Prostate gland (tissue), 2 donors: ENCODE data around the gene WDR1.

Experiments used
- POLR2A ChIP-seq: fragments of 450-650 bp; IDR thresholded peaks from one replicate; pipeline ENCODE4 v1.6.1; 2016; ENCODE audit warnings: antibody characterized with exemption, mild to moderate bottlenecking
- POLR2AphosphoS5 ChIP-seq: sonication (generic); formaldehyde crosslinking; IDR thresholded peaks from one replicate; pipeline ENCODE4 v1.6.1; 2017; ENCODE audit warnings: antibody characterized with exemption
- TF ChIP-seq, protein P1 (sequence below), 4 experiments: fragments of 200-600 bp in 2 of 4; fragments of 450-650 bp in 2 of 4; sonication (generic) in 2 of 4; IDR thresholded peaks; 1 replicate in 3 of 4; 2 replicates in 1 of 4; pipeline ENCODE4 v1.5.1; 2016 to 2019; ENCODE audit warnings: antibody characterized with exemption in 4 of 4, mild to moderate bottlenecking in 2 of 4, moderate library complexity in 2 of 4

DNA sequence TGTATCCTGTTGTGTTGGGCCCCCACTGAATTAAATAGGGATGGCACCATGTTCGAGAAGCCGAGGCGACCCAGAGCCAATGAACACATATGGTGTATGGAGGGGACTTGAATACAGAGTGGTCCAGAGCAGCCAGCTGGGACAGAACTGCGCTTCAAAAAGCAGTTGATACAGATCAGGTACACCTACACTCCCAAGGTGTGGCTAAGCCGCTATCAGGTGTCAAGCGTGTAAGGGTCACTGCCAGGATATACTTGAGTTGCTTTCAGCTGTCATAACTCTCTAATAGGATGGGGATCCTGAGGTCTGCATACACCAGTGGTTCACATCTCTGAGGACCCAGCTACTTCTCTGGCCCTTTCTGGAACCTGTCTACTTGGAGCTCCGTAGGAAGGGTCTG lies 3.2 kb upstream of the WDR1 start:
- TF ChIP-seq, protein P1, sequence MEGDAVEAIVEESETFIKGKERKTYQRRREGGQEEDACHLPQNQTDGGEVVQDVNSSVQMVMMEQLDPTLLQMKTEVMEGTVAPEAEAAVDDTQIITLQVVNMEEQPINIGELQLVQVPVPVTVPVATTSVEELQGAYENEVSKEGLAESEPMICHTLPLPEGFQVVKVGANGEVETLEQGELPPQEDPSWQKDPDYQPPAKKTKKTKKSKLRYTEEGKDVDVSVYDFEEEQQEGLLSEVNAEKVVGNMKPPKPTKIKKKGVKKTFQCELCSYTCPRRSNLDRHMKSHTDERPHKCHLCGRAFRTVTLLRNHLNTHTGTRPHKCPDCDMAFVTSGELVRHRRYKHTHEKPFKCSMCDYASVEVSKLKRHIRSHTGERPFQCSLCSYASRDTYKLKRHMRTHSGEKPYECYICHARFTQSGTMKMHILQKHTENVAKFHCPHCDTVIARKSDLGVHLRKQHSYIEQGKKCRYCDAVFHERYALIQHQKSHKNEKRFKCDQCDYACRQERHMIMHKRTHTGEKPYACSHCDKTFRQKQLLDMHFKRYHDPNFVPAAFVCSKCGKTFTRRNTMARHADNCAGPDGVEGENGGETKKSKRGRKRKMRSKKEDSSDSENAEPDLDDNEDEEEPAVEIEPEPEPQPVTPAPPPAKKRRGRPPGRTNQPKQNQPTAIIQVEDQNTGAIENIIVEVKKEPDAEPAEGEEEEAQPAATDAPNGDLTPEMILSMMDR (IDR thresholded peaks at IDR 0.05), result no peak
- TF ChIP-seq POLR2AphosphoS5, result no peak
- TF ChIP-seq POLR2A, result no peak
